ES-I3 (cell line): ENCODE results near the gene DRAM1.
"Not testable (repeated sequence)": the region's sequence is repeated elsewhere in the genome, so short reads cannot be mapped to it uniquely, and the experiment has no call there.

Experiments used
- H3K36me3 ChIP-seq: 2 replicates; pipeline ENCODE4 v1.6.1; 2013; ENCODE audit warnings: mild to moderate bottlenecking, low read length, control low read depth, moderate library complexity; ENCODE audit not compliant: insufficient read depth
- H3K4me1 ChIP-seq: 2 replicates; pipeline ENCODE4 v1.6.1; 2013; ENCODE audit warnings: mild to moderate bottlenecking, control low read depth, low read length; ENCODE audit not compliant: insufficient read depth
- H3K9ac ChIP-seq: 2 replicates; pipeline ENCODE4 v1.6.1; 2013; ENCODE audit warnings: low read depth, mild to moderate bottlenecking, low read length, moderate library complexity
- H3K9me3 ChIP-seq: 2 replicates; pipeline ENCODE4 v1.6.1; 2013; ENCODE audit warnings: mild to moderate bottlenecking, low read length, moderate library complexity; ENCODE audit not compliant: control insufficient read depth, insufficient read depth

The DRAM1 gene

DNA sequence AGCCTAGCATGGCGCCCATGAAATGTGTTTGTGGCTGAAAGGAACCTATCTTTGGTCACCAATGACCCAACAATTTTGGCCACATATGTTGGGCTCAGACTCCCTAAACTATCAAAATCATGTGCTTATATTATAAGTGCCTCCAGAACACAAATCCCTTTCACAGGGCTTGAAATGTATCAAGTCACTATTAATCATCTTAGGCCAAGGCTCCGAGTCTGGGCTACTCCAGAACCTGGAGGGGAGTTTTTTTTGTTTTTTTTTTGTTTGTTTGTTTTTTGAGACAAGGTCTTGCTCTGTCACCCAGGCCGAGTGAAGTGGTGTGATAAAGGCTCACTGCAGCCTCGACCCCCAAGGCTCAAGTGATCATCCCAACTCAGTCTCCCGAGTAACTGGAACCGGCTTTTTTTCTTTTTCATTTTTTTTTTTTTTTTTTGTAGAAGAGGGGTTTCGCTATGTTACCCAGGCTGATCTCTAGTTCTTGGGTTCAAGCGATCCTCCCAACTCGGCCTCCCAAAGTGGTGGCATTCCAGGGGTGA is 989 bp upstream of the DRAM1 start:
- Histone ChIP-seq H3K36me3 (no peaks in the 10 kb centered on the region), H3K4me1 (no peaks in the 10 kb centered on the region), H3K9ac (peak overlapping the region; percentile 90; the same call in 1 of the 2 replicates), H3K9me3 (no peaks in the 10 kb centered on the region)

DNA sequence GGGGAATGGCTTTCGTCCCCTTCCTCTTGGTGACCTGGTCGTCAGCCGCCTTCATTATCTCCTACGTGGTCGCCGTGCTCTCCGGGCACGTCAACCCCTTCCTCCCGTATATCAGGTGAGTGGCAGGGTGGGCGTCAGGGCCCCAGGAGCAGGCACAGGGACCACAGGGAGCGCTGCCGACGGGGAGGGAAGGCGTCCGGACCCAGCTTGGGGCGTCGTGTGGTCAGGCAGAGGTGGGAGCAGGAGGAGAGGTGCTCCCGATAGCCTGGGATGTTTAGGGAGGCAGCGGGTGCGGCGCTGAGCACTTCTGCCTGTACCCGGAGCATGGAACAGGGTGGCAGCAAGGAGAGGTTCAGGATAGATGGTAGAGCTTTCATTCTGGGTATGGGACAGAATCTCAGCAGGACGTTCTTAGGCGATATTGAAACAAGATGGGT is 444 bp downstream of the DRAM1 start:
- Histone ChIP-seq H3K36me3 (no peaks in the 10 kb centered on the region), H3K9ac (peak overlapping the region; percentile 90), H3K4me1 (no peaks in the 10 kb centered on the region), H3K9me3 (no peaks in the 10 kb centered on the region)

DNA sequence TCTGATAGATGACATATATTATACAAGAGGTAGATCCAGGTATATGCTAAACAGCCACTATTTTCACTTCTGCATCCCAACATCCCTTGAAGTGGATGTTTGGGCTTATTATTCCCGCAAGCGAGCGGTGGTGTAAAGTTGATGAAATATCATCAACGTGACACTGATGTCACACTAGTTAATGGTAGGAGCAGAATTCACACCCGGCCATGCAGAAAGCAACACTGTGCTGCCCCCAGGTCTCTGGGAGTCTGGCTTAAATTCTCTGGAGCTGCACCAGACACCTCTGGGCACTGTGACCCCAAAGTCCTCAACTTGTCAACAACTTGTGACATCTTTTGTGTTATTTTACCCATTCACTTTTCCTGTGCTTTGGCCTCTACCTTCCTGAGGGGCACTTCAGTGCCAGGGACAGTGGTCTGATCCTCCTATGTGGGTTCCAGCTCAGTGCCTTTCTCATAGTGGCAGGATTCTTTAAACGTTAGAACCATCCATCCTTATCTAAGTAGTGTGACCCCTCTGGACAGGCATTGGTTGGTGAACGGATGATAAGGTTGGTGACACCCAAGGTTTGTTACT is 952 bp downstream of the DRAM1 start:
- Histone ChIP-seq H3K9me3 (no peaks in the 10 kb centered on the region), H3K9ac (peak overlapping the region; percentile 90), H3K36me3 (no peaks in the 10 kb centered on the region), H3K4me1 (no peaks in the 10 kb centered on the region)

DNA sequence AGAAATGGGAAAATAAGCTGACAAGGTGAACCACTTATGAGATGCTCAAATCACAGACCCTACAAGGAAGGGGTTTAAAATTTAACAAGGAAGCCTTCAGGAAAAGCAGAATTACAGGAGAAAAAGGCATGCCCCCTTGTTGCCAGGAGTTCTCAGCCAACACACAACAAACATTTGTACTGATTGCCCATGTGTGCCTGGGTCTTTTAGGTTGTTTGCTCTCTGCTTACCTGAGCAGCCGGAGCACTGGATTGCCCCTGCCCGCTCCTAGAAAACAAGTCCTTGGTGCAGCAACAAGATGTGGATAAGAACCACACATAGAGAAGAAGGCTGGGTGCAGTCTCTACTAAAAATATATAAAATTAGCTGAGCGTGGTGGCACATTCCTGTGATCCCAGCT is 3.4 kb downstream of the DRAM1 start:
- no peaks in the 10 kb centered on the region for H3K4me1 ChIP-seq
- no peak overlapping the region for H3K9ac ChIP-seq
- H3K9me3 ChIP-seq = no peaks in the 10 kb centered on the region
- H3K36me3 ChIP-seq = no peaks in the 10 kb centered on the region

DNA sequence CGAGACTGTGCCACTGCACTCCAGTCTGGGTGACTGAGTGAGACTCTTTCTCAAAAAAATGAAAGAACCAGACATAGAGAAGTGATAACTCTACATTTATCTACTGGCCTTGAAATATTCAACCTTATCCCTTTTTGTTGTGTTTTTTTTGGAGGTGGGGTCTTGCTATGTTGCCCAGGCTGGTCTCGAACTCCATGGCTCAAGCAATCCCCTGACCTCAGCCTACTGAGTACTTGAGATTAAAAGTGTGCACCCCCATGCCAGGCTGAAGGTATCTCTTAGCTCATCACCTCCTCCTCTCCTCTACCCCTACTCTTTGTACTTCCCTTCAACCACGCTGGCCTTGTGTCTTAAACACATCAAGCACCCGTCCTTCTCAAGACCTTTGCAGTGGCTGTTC is 3.8 kb downstream of the DRAM1 start:
- no peaks in the 10 kb centered on the region for H3K9me3 ChIP-seq
- no peaks in the 10 kb centered on the region for H3K4me1 ChIP-seq
- H3K36me3 ChIP-seq = no peaks in the 10 kb centered on the region
- H3K9ac ChIP-seq = no peak overlapping the region

DNA sequence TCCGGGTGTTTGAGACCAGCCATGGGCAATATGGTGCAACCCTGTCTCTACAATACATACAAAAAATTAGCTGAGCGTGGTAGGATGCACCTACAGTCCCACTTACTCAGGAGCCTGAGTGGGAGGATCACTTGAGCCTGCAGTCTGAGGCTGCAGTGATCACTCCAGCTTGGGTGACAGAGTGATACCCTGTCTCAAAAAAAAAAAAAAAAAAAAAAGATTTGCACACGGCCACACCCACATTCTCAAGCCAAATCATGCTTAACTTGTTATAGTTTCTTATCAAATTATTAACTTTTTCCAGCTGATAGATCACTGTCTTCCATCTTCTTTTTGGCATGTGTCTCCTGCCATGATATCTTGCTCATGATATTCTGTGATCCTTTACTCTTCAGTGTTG is 6.8 kb downstream of the DRAM1 start:
- H3K9me3 ChIP-seq = no peaks in the 10 kb centered on the region
- no peaks in the 10 kb centered on the region for H3K4me1 ChIP-seq
- H3K36me3 ChIP-seq = no peaks in the 10 kb centered on the region
- no peak overlapping the region for H3K9ac ChIP-seq

- H3K4me1 ChIP-seq, H3K36me3 ChIP-seq, H3K9ac ChIP-seq, H3K9me3 ChIP-seq: not testable (repeated sequence)
Measured at GRCh38 chr12:101884781-101885340, 7.5 kb downstream of the DRAM1 start.

- Histone ChIP-seq H3K36me3 (no peaks in the 10 kb centered on the region), H3K4me1 (no peaks in the 10 kb centered on the region), H3K9ac (no peak overlapping the region), H3K9me3 (no peaks in the 10 kb centered on the region)
Measured at GRCh38 chr12:101885912-101886561, 8.7 kb downstream of the DRAM1 start.

DNA sequence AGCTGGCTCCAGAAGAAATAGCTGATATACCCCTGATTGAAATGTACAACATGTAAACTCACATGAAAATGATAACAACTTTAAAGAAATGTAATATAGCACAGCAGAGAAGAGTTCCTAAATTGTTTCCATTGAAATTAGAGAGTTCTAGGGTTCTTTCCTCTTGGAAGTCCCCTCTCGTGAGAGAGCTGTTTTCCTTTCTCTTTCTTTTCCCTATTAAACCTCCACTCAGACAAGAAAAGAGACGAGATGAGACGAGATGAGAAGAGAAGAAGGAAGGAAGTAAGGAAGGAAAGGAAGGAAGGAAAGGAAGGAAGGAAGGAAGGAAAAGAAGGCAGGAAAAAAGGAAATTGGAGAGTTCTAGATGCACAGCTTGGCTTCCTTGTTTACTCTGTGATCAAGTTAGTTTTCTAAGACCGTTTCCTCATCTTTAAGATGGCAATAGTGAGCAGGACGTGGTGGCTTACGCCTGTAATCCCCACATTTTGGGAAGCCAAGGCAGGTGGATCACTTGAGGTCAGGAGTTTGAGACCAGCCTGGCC is 11.9 kb downstream of the DRAM1 start:
- Histone ChIP-seq H3K9ac (no peak overlapping the region), H3K4me1 (0 out of 2 replicates have a peak, but pooled peaks cover 5% of the 10 kb centered on the region), H3K36me3 (no peaks in the 10 kb centered on the region), H3K9me3 (no peaks in the 10 kb centered on the region)

GRCh38 chr12:101891462-101891971 is 14.1 kb downstream of the DRAM1 start:
- H3K4me1 ChIP-seq = 0 out of 2 replicates have a peak, but pooled peaks cover 5% of the 10 kb centered on the region
- H3K9ac ChIP-seq = no peak overlapping the region
- no peaks in the 10 kb centered on the region for H3K9me3 ChIP-seq
- H3K36me3 ChIP-seq = no peaks in the 10 kb centered on the region

DNA sequence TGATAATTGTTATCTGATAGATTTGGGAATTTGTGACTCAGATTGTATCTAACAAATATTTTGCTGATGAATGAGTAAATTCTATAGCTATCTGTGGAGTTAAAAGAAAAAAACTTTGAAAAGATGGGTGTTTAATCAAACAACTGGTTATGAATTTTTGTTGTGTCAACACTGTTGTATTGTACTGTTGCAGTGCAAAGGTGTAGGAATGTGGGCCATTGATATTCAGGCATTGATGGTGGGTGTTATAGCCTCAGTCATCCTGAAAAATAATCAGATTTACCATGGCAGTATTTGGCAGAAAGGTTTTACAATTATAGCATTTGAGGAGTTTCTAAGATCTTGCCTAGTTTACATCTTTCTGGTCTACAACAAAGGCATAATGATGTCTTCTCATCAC is 15.4 kb downstream of the DRAM1 start:
- no peaks in the 10 kb centered on the region for H3K9me3 ChIP-seq
- H3K9ac ChIP-seq = no peak overlapping the region
- no peaks in the 10 kb centered on the region for H3K36me3 ChIP-seq
- 0 out of 2 replicates have a peak, but pooled peaks cover 5% of the 10 kb centered on the region for H3K4me1 ChIP-seq

DNA sequence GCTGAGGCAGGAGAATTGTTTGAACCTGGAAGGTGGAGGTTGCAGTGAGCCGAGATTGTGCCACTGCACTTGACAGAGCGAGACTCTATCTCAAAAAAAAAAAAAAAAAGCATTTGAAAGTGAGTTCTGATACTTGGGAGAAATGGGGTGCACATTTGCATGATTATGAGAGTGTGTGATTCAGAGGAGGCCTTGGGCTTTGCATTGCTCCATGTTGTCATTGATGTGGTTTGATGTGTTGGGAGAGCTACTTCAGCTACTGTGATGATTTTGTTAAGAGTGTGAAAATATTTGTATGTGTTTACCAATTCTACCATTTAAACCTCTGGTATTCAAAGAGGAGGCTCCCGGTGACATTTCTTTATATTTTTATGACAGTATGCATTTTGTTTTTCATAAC is 24.4 kb downstream of the DRAM1 start:
- no peaks in the 10 kb centered on the region for H3K36me3 ChIP-seq
- H3K4me1 ChIP-seq = no peaks in the 10 kb centered on the region; the same call in 1 of the 2 replicates
- no peak overlapping the region for H3K9ac ChIP-seq
- no peaks in the 10 kb centered on the region for H3K9me3 ChIP-seq

DNA sequence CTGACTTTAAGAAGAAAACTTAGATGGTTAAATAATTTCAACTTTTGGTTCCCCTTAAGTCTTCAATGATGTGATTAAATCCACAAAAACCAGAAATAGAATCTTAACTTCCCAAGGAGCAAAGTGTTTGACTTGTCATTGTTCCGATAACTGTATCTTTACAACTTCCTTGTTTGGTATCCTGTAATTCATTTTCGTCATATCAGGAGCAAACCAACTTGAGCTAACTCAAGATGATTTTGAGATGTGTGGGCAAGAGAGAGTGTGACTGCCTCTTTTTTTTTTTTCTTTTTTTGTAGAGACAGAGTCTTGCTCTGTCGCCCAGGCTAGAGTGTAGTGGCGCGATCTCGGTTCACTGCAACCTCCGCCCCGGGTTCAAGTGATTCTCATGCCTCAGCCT is 25.3 kb downstream of the DRAM1 start:
- no peaks in the 10 kb centered on the region for H3K9me3 ChIP-seq
- no peak overlapping the region for H3K9ac ChIP-seq
- H3K36me3 ChIP-seq = no peaks in the 10 kb centered on the region
- no peaks in the 10 kb centered on the region; the same call in 1 of the 2 replicates for H3K4me1 ChIP-seq

DNA sequence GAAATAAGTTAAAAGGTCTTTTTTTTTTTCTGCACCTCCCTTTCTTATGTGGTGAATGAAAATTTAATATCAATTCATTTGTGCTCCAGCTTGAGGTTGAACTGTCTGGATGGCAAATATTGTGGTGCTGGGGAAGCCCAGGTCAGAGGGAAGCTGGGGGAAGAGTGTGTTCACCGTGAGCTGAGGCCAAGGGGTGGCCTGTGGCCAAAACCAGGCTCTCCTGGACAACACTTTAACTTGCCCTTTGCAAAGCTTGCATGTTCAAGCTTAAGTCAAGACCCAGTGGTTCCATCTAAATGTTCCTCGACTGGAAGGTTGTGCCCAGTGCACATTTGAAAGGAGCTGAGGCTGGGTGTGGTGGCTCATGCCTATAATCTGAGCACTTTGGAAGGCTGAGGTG is 28.8 kb downstream of the DRAM1 start:
- Histone ChIP-seq H3K36me3 (no peaks in the 10 kb centered on the region; the same call in 1 of the 2 replicates), H3K4me1 (no peaks in the 10 kb centered on the region; the same call in 1 of the 2 replicates), H3K9me3 (no peaks in the 10 kb centered on the region), H3K9ac (no peak overlapping the region)
